GM21360 (cell line): Measurements from ENCODE around the gene LCE2D.

Experiments
- ATAC-seq: cut with Tn5 transposase; IDR thresholded peaks from one replicate; pipeline ENCODE4 v1.9.1; 2021; ENCODE audit warnings: mild to moderate bottlenecking, moderate library complexity; ENCODE audit not compliant: unreplicated experiment

The LCE2D gene

DNA sequence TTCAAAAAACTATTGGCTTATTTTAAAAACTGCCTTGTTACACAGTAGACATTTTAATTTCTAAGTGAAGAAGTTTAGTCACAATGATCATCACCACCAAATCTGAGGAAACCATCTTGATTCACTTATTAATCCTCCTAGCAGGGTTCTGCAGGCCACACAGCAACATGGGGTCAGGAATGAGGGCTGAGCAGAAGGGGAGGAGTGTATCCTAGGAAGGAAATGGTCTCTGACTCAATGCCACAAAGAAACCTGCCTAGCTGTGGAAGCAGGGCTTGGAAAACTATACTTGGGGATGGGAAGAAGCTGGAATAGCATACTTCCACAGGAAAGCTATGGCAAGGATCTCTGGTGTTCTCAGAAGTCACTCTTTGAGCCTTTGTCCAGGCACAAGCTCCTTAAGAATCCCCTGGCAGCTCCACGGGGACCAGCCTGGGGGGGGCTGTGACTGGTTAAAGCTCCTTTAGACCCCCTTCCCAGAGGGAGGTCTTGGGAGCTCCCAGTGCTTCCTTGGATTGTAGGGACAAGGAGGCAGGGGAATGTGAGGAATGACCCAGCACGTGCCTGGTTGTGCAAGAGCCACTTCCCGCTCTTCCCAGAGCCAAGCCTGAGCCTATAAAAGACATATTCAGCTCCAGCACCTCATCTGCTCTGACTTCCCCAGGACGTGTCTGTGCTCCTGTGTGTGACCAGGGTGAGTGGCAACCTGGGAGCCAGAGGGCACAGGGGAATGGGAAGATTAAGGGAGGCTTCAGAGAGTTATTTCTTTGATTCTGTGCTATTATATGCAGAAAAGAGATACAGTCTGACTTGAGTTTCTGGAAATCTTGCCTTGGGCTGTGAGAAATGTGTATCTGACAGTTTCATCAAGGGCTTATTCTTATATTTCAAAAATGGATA, 34.8 kb downstream of the LCE2D start, which contains the start of gene LCE2A:
TSS of gene LCE2A (plus strand) at position 645 of the 900 bp plus-strand sequence. CDS start 557 bp downstream, outside the sequence.
- ATAC-seq, result no peak

DNA sequence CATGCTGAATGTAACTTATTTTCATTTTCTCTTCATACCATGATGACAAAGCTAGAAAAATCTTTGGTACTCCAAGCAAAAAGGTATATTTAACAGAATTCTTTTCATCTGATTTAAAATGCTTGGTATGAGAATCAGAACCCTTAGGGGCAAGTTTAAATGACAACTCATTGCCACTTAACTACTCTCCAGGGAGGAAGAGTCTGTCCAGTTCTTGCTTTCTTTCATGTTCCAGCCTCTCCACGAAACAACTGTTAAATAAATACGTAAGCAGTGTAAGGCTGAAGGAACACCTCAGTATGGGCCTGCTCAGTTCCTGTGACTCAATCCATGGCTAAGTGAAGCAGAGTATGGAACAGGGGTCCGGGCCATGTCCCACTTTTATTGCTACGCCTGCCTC, 36.6 kb downstream of the LCE2D start:
- no peak for ATAC-seq

DNA sequence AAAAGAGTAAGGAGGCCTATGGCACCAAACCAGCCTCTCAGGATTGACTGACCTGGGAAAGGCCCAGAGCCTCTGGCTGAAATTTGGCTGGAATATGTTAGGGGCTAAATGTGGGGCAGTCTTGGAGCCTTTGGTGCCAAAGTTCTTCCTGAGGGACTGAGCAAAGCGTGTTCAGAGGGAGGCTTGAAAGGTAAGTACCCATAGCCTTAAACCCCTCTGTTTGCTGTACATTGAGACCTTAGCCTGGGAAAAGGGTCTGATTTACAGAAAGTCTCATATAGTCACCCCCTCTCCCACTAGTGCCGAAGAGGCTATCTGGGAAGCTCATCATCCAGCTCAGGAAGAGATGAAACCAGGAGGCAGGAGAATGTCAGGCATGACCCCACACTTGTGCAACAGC, 44.7 kb downstream of the LCE2D start, which contains the start of gene LCE4A:
TSS of gene LCE4A (plus strand) at position 301 of the 400 bp plus-strand sequence. CDS start 916 bp downstream, outside the sequence.
- no peak for ATAC-seq
